CD4-positive, alpha-beta T cell treated with Interferon alpha-2 for 1 hour (primary cell): ENCODE results near the gene FIGN.

Experiments
- DNase-seq, 2 donors: peaks; one replicate each; pipeline ENCODE4 v3.0.0-alpha.2; 2020 to 2022

The FIGN gene

GRCh38 chr2:163658556-163658955 lies 77.3 kb downstream of the FIGN start:
- DNase-seq: no peak

- no peak for DNase-seq
These were observed 78.5 kb downstream of the FIGN start for GRCh38 chr2:163657281-163657656.

- DNase-seq: no peak
These were observed 79.1 kb downstream of the FIGN start for GRCh38 chr2:163656622-163657280.

GRCh38 chr2:163655667-163656066 lies 80.1 kb downstream of the FIGN start:
- DNase-seq: no peak

- no peak for DNase-seq
These were observed 83.1 kb downstream of the FIGN start for GRCh38 chr2:163652751-163653150.

- DNase-seq: no peak
These were observed 86.7 kb downstream of the FIGN start for GRCh38 chr2:163649080-163649479.

GRCh38 chr2:163647300-163647699 lies 88.5 kb downstream of the FIGN start:
- DNase-seq: no peak

GRCh38 chr2:163646687-163647086 lies 89.1 kb downstream of the FIGN start:
- DNase-seq: no peak

GRCh38 chr2:163644238-163644637 lies 91.6 kb downstream of the FIGN start:
- DNase-seq: no peak

- DNase-seq: no peak
These were observed 93.8 kb downstream of the FIGN start for GRCh38 chr2:163641986-163642385.

GRCh38 chr2:163640542-163641193 lies 95.1 kb downstream of the FIGN start:
- no peak for DNase-seq

- no peak for DNase-seq
These were observed 97.9 kb downstream of the FIGN start for GRCh38 chr2:163637871-163638270.

- no peak for DNase-seq
These were observed 102.5 kb downstream of the FIGN start for GRCh38 chr2:163633291-163633690.

GRCh38 chr2:163630836-163631235 lies 105.0 kb downstream of the FIGN start:
- DNase-seq: no peak

GRCh38 chr2:163626639-163627109 lies 109.1 kb downstream of the FIGN start:
- no peak for DNase-seq

- no peak for DNase-seq
These were observed 109.6 kb downstream of the FIGN start for GRCh38 chr2:163626208-163626607.

GRCh38 chr2:163625632-163626031 lies 110.2 kb downstream of the FIGN start:
- DNase-seq: no peak

- no peak for DNase-seq
These were observed 114.3 kb downstream of the FIGN start for GRCh38 chr2:163621445-163622004.

- DNase-seq: no peak
These were observed 118.3 kb downstream of the FIGN start for GRCh38 chr2:163617517-163617916.

- DNase-seq: no peak
These were observed 122.5 kb downstream of the FIGN start for GRCh38 chr2:163613266-163613731.

GRCh38 chr2:163612332-163612731 lies 123.5 kb downstream of the FIGN start:
- no peak for DNase-seq

- no peak for DNase-seq
These were observed 124.3 kb downstream of the FIGN start for GRCh38 chr2:163611557-163611906.

- DNase-seq: no peak
These were observed 124.8 kb downstream of the FIGN start for GRCh38 chr2:163610817-163611556.

- no peak for DNase-seq
These were observed 128.2 kb downstream of the FIGN start for GRCh38 chr2:163607630-163608029.
